Endothelial cell of umbilical vein (primary cell): Measurements from ENCODE around the gene FAAP100.

Source experiments
- CTCF ChIP-seq, 2 donors: IDR thresholded peaks; 1 replicate in 1 of 2; 2 replicates in 1 of 2; pipeline ENCODE4 v1.5.1; 2011; ENCODE audit warnings: low read length in 2 of 2, mild to moderate bottlenecking in 2 of 2, moderate library complexity in 2 of 2, control low read depth in 1 of 2, inconsistent platforms in 1 of 2, low read depth in 1 of 2; ENCODE audit not compliant: insufficient read depth in 1 of 2; ENCODE audit errors: extremely low read depth in 1 of 2
- FOS ChIP-seq: IDR thresholded peaks from 2 replicates; pipeline ENCODE4 v1.6.1; 2011; ENCODE audit warnings: mild to moderate bottlenecking, low read length, moderate library complexity, borderline replicate concordance; ENCODE audit not compliant: insufficient read depth

GRCh38 chr17:81553616-81554181 is 1.5 kb upstream of the FAAP100 start:
- peak; percentile 84 for TF ChIP-seq FOS
- TF ChIP-seq CTCF (IDR thresholded peaks at IDR 0.05; ENCODE audit: extremely low read depth in 1 of 2, insufficient read depth in 1 of 2, low read depth in 1 of 2, low read length in 2 of 2), result no peak
